Measurements from ENCODE around the gene PCBP3. TPM values are rescaled to one million over a fixed set of nuclear protein-coding genes. Genes with fewer than 3 reads are reported as not detected.
"Not testable (repeated sequence)": the region's sequence is repeated elsewhere in the genome, so short reads cannot be mapped to it uniquely, and the experiment has no call there.

The PCBP3 gene
- total RNA-seq, 2 donors from 2014 or later = 2.6 to 7.4 TPM

DNA sequence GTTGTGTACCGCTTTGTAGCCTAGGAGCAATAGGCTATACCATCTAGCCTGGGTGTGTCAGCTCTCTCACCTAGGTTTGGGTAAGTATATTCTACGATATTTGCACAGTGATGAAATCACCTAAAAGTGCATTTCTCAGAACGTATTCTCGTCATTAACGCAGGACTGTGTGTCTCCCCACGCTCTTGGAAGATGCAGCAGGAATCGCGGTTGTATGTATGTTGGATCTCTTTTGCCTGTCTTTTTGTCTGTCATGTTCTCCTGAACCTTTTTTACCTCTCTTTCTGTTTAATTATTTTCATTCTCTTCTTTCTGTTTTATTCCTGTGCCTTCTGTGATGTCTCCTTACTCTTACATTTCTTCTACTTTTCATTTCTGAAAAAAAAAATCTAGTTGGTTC lies 197.5 kb downstream of the PCBP3 start:
- intact Hi-C loops (cut with DNase I) = no loop called here
- no peak for DNase-seq (ENCODE audit: low spot score)

DNA sequence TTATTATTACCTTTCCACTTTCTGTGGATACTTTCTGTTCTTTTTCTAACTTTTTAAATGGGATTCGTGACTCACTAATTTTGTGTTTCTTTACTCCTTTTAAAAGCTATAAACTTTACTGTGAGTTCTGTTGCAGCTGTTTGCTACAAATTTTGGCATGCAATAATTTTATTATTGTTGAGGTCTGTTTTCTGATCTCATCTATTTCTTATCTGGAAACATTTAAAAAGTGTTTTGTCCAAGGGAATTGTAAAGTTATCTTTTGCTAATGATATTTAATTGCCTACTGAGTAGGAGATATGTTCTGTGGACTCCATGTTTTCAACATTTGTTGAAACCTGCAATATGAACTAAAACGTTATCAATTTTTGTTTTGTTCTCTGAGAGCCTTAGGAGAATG lies 199.9 kb downstream of the PCBP3 start:
- DNase-seq (ENCODE audit: low spot score) = no peak
- intact Hi-C loops (cut with DNase I) = no loop called here

DNA sequence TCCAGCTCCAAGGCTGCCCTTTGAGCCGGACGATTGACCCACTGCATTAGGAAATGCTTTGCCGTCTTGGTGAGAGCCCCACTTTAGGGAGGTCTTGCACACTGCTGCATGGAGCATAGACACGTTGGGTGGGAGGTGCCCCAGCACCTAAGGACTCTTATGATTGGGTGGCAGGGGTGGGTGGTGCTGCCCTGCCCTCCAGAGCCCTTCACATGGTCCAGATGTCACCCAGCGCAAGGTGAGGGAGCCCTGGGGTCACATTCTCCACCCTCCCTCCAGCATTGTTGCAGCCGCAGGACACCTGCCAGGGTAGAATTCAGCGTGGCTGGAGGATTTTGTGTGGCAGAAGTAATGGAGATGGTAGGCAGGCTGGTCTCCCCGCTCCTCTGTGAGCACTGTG lies 200.7 kb downstream of the PCBP3 start:
- intact Hi-C loops (cut with DNase I) = no loop called here
- peak; percentile 63 for DNase-seq (ENCODE audit: low spot score)

DNA sequence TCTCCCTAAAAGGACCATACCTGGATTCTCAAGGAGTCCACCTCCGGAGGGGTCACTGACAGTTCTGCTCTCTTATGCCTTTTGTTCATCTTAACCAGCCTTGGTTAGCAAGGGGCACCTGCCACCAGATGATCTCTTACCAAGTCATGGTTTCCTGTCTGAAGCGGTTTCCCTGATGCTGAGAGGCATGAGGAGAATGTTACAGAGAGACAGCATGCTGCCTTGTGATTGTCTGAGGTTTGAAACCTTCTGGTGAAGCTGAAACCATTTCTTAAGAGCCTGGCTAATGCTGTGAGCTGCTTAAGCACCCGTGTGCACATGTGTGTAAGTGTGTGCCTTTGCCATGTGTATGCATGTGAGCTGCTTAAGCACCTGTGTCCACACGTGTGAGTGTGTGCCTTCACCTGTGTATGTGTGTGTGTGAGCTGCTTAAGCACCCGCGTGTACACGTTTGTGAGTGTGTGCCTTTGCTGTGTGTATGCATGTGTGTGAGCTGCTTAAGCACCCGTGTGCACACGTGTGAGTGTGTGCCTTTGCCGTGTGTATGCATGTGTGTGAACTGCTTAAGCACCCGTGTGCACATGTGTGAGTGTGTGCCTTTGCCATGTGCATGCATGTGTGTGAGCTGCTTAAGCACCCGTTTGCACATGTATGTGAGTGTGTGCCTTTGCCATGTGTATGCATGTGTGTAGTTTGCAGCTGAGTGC lies 201.7 kb downstream of the PCBP3 start:
- no peak for DNase-seq (ENCODE audit: low spot score)
- intact Hi-C loops (cut with DNase I) = no loop called here

DNA sequence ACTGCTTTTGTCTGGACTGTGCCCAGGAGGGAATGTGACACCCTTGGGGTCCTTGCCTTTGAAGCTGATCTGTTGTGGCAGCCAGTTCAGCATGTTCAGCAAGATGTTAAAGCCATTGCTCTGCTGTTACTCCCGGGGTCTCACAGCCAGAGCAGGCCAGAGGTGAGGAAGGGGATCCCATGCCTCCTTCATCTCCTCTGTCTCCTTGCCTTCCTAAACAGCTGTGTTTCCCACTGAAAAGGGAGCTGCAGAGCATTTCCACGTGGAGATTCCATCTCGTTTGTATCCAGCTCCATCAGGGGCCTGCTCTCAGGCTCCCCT lies 202.2 kb downstream of the PCBP3 start:
- DNase-seq (ENCODE audit: low spot score) = peak; percentile 62
- intact Hi-C loops (cut with DNase I) = no loop called here

DNA sequence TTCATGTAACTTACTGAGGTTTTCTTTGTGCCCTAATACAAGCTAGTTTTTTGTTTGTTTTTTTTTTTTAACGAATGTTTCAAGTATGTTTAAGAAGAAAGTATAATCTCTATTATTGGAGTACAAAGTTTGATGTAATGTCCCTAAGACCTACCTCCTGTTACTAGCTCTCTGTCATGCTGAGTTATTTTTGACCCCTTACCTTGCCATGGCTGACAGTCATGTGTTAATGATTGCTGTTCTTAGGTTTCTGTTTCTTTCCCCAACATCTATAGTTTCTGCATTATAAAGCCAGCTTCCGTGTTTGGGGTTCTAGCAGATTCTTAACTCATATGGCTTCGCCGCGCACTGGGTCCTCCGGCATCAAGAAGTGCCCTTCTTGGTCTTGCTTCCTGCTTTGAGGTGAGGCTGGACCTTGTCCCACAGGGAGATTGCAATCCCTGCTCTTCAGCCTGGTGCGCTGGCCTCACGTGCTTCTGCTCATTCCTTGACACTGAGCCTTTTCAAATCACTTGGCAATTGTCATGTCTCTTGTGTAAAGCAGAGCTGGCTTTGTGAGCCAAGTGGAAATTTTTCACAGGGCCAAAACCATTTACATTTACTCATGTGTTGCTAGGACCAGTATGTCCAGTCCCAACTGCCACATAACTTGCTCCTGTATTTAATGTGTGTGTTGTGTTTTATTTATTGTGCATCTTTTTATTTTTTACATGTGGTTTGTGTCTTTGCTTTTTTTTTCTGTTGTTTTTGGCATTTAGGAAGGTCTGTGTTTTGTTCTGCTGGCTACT lies 203.0 kb downstream of the PCBP3 start:
- intact Hi-C loops (cut with DNase I) = no loop called here
- DNase-seq (ENCODE audit: low spot score) = peak; percentile 52

DNA sequence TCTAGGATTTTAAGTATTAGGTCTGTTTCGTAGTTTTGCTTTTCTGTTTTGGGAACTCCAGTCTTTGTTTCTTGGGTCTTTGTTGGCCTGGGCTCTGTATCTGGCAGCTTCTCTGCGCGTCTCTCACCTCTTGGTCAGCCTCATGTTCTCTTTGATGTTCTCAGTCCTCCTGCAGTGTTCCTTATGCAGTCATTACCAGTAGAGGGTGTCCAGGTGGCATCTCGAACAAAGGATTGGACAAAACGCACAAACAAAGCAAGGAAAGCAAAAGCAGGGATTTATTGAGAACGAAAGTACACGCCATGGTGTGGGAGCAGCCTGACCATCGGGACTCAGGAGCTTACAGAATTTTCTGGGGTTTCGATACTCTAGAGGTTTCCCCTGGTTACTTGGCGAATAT lies 204.3 kb downstream of the PCBP3 start:
- DNase-seq (ENCODE audit: low spot score) = no peak
- intact Hi-C loops (cut with DNase I) = no loop called here

DNA sequence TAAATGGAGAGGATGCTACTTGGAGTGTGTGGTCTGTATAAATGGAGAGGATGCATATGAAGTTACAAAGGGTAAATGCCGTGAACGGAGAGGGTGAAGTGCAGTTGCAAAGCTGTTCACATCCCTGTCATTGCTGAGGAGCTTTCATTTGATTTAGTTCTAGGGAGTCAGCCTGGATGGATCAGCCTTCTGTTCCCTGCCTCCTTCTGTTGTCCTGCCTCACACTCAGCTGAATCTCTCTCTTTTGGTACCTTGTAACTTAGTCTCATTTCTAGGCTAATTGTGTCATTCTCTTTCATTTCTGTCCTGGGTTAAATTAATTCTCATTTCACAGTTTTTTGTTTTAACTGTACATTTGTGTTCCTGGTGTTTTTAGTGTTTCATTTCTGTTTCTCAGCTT lies 204.8 kb downstream of the PCBP3 start:
- intact Hi-C loops (cut with DNase I) = no loop called here
- no peak for DNase-seq (ENCODE audit: low spot score)

DNA sequence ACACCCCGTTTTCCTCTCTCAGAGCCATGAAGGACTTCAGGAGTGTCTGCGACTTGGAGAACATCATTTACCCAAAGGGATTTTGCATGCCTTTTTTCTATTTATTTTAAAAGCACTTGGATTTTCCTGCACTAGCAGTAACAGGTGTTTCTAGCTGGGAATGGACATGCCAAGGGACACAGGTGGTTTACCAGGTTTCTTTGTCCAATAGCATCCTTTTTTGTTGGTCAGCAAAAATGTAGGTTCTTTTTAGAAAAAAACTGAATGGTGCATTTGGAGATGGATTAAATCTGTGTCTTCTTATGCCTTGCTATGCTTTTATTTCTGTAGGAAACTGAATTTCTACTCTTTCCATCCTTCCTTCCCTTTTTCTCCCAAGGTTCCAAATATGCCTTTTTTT lies 205.3 kb downstream of the PCBP3 start:
- intact Hi-C loops (cut with DNase I) = no loop called here
- DNase-seq (ENCODE audit: low spot score) = no peak

DNA sequence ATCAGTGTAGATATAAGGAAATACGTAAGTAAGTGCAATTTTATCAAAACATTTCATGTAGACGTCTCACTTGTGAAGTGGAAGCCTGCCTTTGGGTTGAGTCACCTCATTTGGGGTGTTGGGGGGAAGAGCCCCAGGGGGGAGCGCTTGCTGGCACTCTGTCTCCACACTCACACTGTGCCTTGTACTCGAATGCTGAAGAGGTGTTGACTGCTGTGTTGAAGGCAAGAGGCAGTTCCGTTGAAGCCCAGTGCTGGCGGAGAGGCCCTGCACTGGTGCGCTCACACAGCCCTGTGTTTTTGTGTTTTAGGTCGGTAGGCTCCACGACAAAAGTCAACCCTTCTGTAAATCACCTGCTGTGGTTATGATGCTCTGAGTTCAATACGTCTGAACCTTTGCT lies 206.1 kb downstream of the PCBP3 start:
- intact Hi-C loops (cut with DNase I) = no loop called here
- DNase-seq (ENCODE audit: low spot score) = no peak

DNA sequence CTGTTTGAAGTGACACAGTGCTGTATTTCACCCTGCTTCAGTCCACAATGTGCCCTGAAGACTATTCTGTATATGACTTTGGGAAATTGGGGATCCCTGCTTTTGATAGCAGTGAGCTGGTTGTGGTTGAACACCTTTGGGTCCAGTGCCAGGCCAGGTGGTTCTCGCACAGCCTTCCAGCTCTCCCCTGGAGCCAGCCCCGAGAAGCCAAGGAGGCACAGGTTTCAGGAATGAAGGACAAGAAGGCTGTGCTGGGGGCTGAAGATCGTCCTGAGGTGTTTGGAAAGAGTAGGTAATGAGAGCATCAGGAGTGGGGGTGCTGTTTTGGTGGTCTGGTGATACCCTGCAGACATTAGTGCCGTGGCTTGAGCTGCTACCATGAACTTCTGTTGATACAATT lies 206.7 kb downstream of the PCBP3 start:
- intact Hi-C loops (cut with DNase I) = no loop called here
- DNase-seq (ENCODE audit: low spot score) = peak; percentile 43

DNA sequence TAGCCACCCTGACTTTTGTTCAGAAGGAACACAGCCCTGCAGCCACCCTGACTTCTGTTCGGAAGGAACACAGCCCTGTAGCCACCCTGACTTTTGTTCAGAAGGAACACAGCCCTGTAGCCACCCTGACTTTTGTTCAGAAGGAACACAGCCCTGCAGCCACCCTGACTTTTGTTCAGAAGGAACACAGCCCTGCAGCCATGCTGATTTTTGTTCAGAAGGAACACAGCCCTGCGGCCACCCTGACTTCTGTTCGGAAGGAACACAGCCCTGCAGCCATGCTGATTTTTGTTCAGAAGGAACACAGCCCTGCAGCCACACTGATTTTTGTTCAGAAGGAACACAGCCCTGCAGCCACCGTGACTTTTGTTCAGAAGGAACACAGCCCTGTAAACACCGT lies 208.9 kb downstream of the PCBP3 start:
- peak; percentile 29 for DNase-seq (ENCODE audit: low spot score)

DNA sequence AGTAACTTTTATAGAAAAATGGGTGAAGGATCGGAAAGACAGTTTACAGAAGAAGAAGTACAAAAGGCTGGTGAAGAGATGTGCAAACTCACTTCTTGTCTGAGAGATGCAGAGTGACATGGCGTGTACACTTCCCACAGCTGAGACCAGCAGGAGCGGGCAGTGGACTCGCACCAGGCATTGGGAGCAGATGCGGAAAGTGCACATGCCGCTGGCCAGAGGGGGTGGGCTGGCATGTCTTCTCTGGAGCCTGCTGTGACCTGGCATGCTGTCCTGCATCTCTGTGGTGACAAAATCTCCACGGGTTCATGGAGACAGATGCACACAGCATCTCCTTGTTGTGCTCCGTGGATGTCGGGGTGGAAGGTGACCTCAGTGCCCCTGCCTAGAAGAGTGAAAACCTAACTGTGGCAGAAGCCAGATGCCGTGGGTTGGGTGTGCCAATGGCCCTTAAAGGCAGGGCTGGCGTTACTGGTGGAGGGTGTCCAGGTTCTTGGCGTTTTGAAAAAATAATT lies 209.4 kb downstream of the PCBP3 start:
- intact Hi-C loops (cut with DNase I) = no loop called here
- DNase-seq (ENCODE audit: low spot score) = peak; percentile 50

More for the DNA sequence above, 208.9 kb downstream of the PCBP3 start:
- intact Hi-C loops (cut with DNase I) = not testable (repeated sequence)

DNA sequence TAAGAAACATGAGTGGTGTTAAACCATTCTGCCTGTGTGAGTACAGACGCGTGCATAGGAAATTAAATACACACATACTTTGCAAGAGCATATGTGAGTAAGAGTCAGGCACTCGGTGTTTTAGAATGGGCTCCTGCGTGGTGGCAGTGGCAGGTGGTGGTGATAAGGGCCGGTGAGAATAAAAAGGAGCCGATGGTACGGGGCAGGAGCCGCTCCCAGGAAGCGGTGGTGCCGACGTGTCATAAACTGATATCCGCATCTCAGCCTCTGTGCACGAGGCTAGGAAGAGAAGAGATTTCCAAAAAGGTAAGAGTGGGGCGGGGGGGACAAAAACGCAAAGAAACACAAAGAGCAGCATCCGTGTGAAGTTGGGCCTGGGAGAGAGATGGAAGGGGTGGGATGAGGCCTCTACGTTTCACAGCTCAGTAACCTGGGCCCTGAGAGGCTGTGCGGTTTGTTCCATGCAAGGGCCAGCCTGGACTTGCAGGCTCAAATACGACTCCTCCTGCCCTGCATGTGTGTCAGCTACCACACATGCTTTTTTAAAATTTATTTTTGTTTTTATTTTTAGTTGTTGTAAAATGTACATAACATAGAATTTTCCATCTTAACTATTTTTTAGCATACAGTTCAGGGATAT lies 210.3 kb downstream of the PCBP3 start:
- peak; percentile 38 for DNase-seq (ENCODE audit: low spot score)
- intact Hi-C loops (cut with DNase I) = no loop called here

DNA sequence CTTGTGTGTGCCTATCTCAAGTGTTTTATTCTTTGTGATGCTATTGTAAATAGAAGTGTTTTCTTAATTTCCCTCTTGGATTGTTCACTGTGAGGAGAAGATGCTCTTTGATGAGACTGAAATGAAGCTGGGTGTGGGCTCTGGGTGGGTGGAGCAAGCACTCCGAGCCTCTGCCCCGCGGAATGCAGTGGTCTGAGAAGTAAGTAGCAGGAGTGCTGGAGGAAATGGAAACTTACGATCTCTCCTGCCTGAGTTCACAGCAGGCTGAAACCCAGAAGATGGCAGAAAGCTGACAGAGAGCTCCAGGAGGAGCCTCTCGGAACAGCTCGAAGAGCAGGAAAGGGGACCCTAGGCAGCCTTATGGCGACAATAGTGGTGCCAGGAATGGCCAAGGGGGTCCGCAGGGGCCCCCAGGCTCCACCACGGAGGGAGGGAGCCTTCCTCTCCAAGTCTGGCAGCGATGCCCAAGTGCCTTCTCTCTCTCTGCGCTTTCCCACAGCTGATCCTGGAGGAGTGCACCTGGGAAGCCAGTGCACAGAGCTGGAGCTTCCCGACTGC lies 211.2 kb downstream of the PCBP3 start:
- intact Hi-C loops (cut with DNase I) = no loop called here
- DNase-seq (ENCODE audit: low spot score) = no peak

DNA sequence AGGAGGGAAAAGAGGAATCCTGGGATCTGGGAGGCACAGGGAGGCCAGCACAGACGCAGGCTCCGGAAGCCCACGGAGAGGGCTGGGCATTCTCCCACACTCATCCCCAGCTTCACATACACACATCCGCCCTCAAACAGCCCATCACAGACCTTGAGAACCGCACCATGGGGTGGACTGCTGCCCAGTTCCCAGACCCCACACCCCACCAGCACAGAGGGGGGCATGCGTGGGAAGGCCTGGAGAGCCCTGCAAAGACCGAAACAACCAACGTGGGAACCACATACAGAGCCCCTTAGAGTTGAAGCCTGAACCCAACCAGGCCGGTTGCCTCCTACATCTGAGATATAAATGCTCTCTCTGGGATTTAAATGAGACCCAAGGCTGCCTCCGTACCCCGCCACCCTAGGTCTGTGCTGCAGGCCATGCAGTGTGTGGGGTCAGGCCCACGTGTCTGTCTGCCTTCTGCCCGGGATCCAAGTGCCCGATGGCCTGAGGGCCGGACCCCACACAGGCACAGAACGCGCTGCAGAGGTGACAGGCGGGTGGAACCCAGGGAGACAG lies 211.8 kb downstream of the PCBP3 start:
- peak; percentile 66 for DNase-seq (ENCODE audit: low spot score)
- intact Hi-C loops (cut with DNase I) = no loop called here

DNA sequence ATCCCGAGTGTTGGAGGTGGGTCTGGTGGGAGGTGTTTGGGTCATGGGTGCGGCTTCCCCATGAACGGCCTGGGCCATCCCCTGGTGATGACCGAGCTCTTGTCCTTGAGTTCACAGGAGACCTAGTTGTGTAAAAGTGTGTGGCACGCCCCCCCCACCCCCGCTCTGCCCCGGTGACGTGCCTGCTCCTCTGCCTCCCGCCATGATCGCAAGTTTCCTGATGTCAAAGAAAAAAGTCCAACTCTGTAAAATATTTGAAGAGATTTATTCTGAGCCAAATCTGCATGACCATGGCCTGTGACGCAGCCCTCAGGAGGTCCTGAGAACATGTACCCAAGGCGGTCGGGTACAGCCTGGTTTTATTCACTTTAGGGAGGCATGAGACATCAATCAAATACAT lies 212.9 kb downstream of the PCBP3 start:
- DNase-seq (ENCODE audit: low spot score) = peak; percentile 35
- intact Hi-C loops (cut with DNase I) = no loop called here

DNA sequence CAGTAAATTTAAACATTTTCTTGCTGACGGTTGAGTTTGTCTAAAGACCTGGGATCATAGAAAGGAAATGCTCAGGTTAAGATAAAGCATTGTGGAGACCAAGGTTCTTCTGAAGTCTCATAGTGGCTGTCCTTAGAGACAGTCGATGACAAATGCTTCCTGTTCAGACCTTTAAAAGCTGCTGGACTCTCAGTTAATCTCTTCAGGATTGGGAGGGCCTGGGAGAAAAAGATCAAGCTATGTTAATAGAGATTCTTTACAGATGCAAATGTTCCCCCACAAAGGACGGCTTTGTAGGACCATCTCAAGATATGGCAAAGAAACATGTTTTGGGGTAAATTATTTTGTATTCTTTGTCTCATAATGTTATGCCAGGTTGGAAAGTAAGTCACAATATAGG lies 213.4 kb downstream of the PCBP3 start:
- intact Hi-C loops (cut with DNase I) = no loop called here
- no peak for DNase-seq (ENCODE audit: low spot score)

DNA sequence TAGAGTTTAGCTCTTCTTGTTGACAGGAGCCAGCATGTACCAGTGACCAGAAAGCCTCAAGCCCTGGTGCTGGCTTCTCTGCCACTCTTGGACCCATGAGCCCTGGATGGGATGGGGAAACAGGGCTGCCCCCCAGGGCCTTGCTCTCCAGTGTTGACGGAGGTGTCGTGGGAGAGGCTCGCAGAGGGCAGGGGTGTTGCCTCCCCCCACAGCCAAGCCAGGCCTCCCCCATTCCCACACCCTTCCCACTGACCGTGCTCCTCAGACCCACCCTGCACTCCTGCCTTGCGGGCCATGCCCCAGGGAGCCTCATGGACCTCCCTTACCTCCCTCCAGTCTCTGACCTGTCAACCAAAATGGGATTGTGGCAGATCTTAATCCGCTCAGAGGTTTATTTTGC lies 214.2 kb downstream of the PCBP3 start:
- intact Hi-C loops (cut with DNase I) = no loop called here
- DNase-seq (ENCODE audit: low spot score) = peak; percentile 42

DNA sequence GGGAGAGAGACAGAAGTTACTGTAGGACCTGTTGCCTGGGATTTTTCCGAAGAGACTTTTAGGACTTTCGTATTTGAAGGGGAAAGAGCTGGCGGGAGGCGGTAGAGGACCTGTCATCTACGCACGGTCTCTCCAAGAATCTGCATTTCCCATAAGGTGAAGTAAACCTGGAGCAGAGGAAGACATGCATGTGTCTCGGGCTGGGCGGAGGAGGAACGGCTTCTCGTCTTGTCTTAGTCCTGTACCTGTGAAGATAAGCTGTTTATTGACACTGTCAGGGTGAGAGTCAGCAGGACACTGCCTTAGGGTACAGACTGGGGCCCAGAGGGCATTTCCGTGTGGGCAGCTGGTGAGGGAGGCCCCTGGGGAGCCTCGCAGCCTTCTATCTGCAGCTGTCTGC lies 214.7 kb downstream of the PCBP3 start:
- intact Hi-C loops (cut with DNase I) = no loop called here
- peak; percentile 60 for DNase-seq (ENCODE audit: low spot score)

All from posterior vena cava (tissue), 2 donors.